K562 (cell line): ENCODE results near the gene ASB6. TPM values are rescaled to one million over a fixed set of nuclear protein-coding genes. Genes with fewer than 3 reads are reported as not detected.

Experiments
- ARID3B ChIP-seq: fragments of 250-450 bp; sonication (Bioruptor Pico); IDR thresholded peaks from 2 replicates; pipeline ENCODE4 v1.4.0; 2020; ENCODE audit warnings: borderline replicate concordance
- C11orf30 ChIP-seq: fragments of 450-650 bp; IDR thresholded peaks from 2 replicates; pipeline ENCODE4 v1.6.1; 2016; ENCODE audit warnings: low read depth, mild to moderate bottlenecking
- CBX3 ChIP-seq, 2 experiments: IDR thresholded peaks; 1 replicate in 1 of 2; 2 replicates in 1 of 2; pipeline ENCODE4 v1.6.1; 2012; ENCODE audit warnings: inconsistent platforms in 2 of 2, low read length in 2 of 2, borderline replicate concordance in 1 of 2, control low read depth in 1 of 2
- CHAMP1 ChIP-seq: fragments of 450-650 bp; IDR thresholded peaks from 2 replicates; pipeline ENCODE4 v1.6.1; 2016; ENCODE audit warnings: mild to moderate bottlenecking
- CHD1 ChIP-seq: fragments of 200-600 bp; sonication (generic); IDR thresholded peaks from one replicate; pipeline ENCODE4 v1.6.1; 2012; ENCODE audit warnings: mild to moderate bottlenecking, moderate library complexity, low read length, inconsistent platforms
- DMBX1 ChIP-seq: fragments of 250-450 bp; sonication (Bioruptor Pico); IDR thresholded peaks from 2 replicates; pipeline ENCODE4 v1.8.0; 2022; ENCODE audit warnings: inconsistent platforms, mild to moderate bottlenecking, moderate library complexity, borderline replicate concordance
- MCM5 ChIP-seq: fragments of 450-650 bp; IDR thresholded peaks from 2 replicates; pipeline ENCODE4 v1.6.1; 2016; ENCODE audit warnings: low read depth
- NCOA1 ChIP-seq: fragments of 450-650 bp; IDR thresholded peaks from 2 replicates; pipeline ENCODE4 v1.6.1; 2016; ENCODE audit warnings: low read depth
- PHB2 ChIP-seq: fragments of 450-650 bp; IDR thresholded peaks from 2 replicates; pipeline ENCODE4 v1.6.1; 2017; ENCODE audit warnings: low read depth
- POLR2A ChIP-seq: fragments of 450-650 bp; conservative IDR thresholded peaks from 2 replicates; pipeline ENCODE4 v1.6.1; 2016
- POLR3G ChIP-seq: IDR thresholded peaks from 2 replicates; pipeline ENCODE4 v1.6.1; 2011; ENCODE audit not compliant: insufficient read length, insufficient replicate concordance; ENCODE audit errors: extremely low read depth
- PTRF ChIP-seq: fragments of 450-650 bp; IDR thresholded peaks from 2 replicates; pipeline ENCODE4 v1.6.1; 2016; ENCODE audit warnings: mild to moderate bottlenecking, missing genetic modification characterization, missing compliant biosample characterization
- RFX1 ChIP-seq: fragments of 450-650 bp; IDR thresholded peaks from 2 replicates; pipeline ENCODE4 v1.6.1; 2016; ENCODE audit warnings: mild to moderate bottlenecking, moderate library complexity
- SIX5 ChIP-seq, 2 experiments: IDR thresholded peaks; 2 replicates each; pipeline ENCODE4 v1.6.1; 2011; ENCODE audit warnings: low read length in 2 of 2, borderline replicate concordance in 1 of 2, low read depth in 1 of 2, mild to moderate bottlenecking in 1 of 2, moderate library complexity in 1 of 2; ENCODE audit not compliant: insufficient read depth in 1 of 2
- SMAD2 ChIP-seq: fragments of 150-350 bp; IDR thresholded peaks from 2 replicates; pipeline ENCODE4 v1.6.1; 2014; ENCODE audit warnings: low read depth, mild to moderate bottlenecking, low read length
- SREBF2 ChIP-seq: sonication (generic); formaldehyde crosslinking; IDR thresholded peaks from 2 replicates; pipeline ENCODE4 v1.4.0; 2020; ENCODE audit warnings: mild to moderate bottlenecking, missing genetic modification reagents
- TSC22D4 ChIP-seq: fragments of 450-650 bp; IDR thresholded peaks from 2 replicates; pipeline ENCODE4 v1.6.1; 2016; ENCODE audit warnings: missing genetic modification characterization, missing biosample characterization, control low read depth
- TSHZ1 ChIP-seq: fragments of 250-450 bp; sonication (Bioruptor Pico); IDR thresholded peaks from 2 replicates; pipeline ENCODE4 v1.4.0; 2020; ENCODE audit warnings: mild to moderate bottlenecking, moderate library complexity
- ZKSCAN8 ChIP-seq: fragments of 200-800 bp; sonication (Bioruptor generic); IDR thresholded peaks from 2 replicates; pipeline ENCODE4 v1.6.1; 2016; ENCODE audit warnings: missing genetic modification characterization, missing compliant biosample characterization
- ZNF133 ChIP-seq: fragments of 250-450 bp; sonication (Bioruptor Pico); IDR thresholded peaks from 2 replicates; pipeline ENCODE4 v1.4.0; 2020; ENCODE audit warnings: mild to moderate bottlenecking
- ZNF436 ChIP-seq: fragments of 250-450, 450-650 bp; sonication (Bioruptor Pico); formaldehyde crosslinking; IDR thresholded peaks from 2 replicates; pipeline ENCODE4 v1.7.0; 2020; ENCODE audit warnings: mild to moderate bottlenecking
- ZNF695 ChIP-seq: fragments of 450-650 bp; formaldehyde crosslinking; IDR thresholded peaks from 2 replicates; pipeline ENCODE4 v1.4.0; 2020; ENCODE audit warnings: mild to moderate bottlenecking, moderate library complexity
- ZNF785 ChIP-seq: fragments of 250-450 bp; sonication (Bioruptor Pico); IDR thresholded peaks from 2 replicates; pipeline ENCODE4 v1.4.0; 2020; ENCODE audit warnings: mild to moderate bottlenecking
- polyA plus RNA-seq, 8 experiments: library from polyadenylated mRNA; depleted of rRNA in 4 of 8; stranded (reverse) in 5 of 8; unstranded in 3 of 8; fragments of >200 nt; fragmentation: Nextera tagmentation in 2 of 8; fragmentation: Illumina TruSeq in 1 of 8; extraction: Ambion mirVana in 2 of 8; extraction: Trizol in 1 of 8; gene quantifications; 2 replicates each; pipeline versions ENCODE4 v1.2.1 to v1.2.3, GENCODE V29; 2011 to 2014; ENCODE audit warnings: inconsistent platforms in 1 of 8, missing spikeins in 1 of 8
- total RNA-seq, 7 experiments: library from RNA; depleted of rRNA in 6 of 7; stranded (reverse); fragments of >200 nt in 6 of 7; fragmentation: Illumina TruSeq in 2 of 7; extraction: Trizol in 2 of 7; gene quantifications; 2 replicates each; pipeline versions ENCODE4 v1.2.1 to v1.2.3, GENCODE V29; 2011 to 2021; ENCODE audit warnings: low replicate concordance in 1 of 7

Gene ASB6
- total and polyA plus RNA-seq, 9 of the 15 experiments (the other 6 are each of a cell fraction or from before 2014, with no cell fraction given), result 0.92 to 17.8 (median 11.3) TPM

GRCh38 chr9:129587487-129588262 lies 54.3 kb downstream of the ASB6 start (continued):
- TF ChIP-seq CHAMP1, result no peak
- no peak for TF ChIP-seq ARID3B (CRISPR knock-in tag)
- no peak for TF ChIP-seq ZNF695
- TF ChIP-seq ZNF785 (CRISPR knock-in tag), result no peak
- no peak for TF ChIP-seq SMAD2
- TF ChIP-seq PTRF, result peak; percentile 93
- no peak for TF ChIP-seq C11orf30
- TF ChIP-seq ZNF436 (CRISPR knock-in tag), result no peak
- no peak for TF ChIP-seq TSC22D4
- no peak for TF ChIP-seq NCOA1
- peak; percentile 78 for TF ChIP-seq POLR2A
- no peak for TF ChIP-seq RFX1
- TF ChIP-seq SIX5 (IDR thresholded peaks at IDR 0.05; ENCODE audit: borderline replicate concordance in 1 of 2, insufficient read depth in 1 of 2, low read depth in 1 of 2, low read length in 2 of 2), result no peak
- TF ChIP-seq TSHZ1 (CRISPR knock-in tag), result no peak
- TF ChIP-seq POLR3G, result no peak
- peak in 1 of 2 experiments; percentile 51; a peak in 1 of 3 replicates for TF ChIP-seq CBX3 (IDR thresholded peaks at IDR 0.05; ENCODE audit: borderline replicate concordance in 1 of 2, low read length in 2 of 2)
- peak; percentile 82 for TF ChIP-seq DMBX1 (CRISPR knock-in tag)
- peak; percentile 49; the same call in 1 of the 2 replicates for TF ChIP-seq ZKSCAN8 (CRISPR knock-in tag)
- no peak for TF ChIP-seq MCM5
- TF ChIP-seq CHD1, result no peak
- no peak for TF ChIP-seq PHB2
- no peak for TF ChIP-seq SREBF2 (CRISPR knock-in tag)
- TF ChIP-seq ZNF133 (CRISPR knock-in tag), result no peak
